NCI-H526 (cell line): ENCODE results near the gene LCN12.

Experiments used
- DNase-seq, 2 experiments: peaks; one replicate each; lab custom pipeline; 2025; lab: John Stamatoyannopoulos, UW

The LCN12 gene

DNA sequence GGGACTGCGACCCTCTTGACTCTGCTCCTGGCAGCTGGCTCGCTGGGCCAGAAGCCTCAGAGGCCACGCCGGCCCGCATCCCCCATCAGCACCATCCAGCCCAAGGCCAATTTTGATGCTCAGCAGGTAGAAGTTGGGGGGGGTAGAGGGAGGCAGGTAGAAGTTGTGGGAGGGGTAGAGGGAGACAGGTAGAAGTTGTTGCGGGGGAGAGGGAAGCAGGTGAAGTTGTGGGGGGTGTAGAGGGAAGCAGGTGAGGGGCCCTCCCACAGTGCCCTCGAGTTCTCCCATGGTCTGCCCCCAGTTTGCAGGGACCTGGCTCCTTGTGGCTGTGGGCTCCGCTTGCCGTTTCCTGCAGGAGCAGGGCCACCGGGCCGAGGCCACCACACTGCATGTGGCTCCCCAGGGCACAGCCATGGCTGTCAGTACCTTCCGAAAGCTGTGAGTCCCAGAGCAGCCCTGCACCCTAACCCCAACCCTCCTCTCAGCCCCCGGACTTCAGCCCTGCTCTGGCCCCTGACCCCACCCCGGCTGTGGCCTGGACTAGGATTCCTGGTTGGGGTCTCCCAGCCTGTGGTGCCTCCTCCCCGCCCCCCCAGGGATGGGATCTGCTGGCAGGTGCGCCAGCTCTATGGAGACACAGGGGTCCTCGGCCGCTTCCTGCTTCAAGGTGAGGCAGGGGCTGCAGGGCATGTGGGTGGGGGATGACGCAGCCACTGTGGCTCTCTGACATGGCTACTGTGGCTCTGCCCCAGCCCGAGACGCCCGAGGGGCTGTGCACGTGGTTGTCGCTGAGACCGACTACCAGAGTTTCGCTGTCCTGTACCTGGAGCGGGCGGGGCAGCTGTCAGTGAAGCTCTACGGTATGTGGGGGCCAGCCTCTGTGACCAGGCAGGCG, 6.5 kb upstream of the LCN12 start:
- no peak for DNase-seq

DNA sequence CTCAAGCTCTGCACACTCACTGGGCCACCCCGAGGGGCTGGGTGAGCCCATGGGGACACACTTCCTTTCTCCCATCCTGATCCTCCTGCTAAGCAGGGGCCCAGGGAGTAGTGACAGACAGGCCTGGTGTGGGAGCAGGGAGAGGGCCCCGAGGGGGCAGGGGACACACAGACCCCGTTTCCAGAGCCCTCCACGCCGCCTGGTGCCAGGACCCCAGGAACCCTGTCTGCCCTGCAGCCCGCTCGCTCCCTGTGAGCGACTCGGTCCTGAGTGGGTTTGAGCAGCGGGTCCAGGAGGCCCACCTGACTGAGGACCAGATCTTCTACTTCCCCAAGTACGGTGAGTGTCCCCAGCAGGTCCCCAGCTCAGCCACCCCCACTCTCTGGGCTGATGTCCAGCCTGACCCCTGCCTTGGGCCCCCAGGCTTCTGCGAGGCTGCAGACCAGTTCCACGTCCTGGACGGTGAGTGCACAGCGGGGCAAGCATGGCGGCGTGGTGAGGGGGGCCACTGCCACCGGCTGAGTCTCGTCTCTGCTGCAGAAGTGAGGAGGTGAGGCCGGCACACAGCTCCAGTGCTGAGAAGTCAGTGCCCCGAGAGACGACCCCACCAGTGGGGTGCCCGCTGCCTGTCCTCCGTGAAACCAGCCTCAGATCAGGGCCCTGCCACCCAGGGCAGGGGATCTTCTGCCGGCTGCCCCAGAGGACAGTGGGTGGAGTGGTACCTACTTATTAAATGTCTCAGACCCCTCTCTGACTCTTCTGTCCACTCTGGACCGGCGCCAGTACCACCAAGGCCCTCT, 5.6 kb upstream of the LCN12 start:
- no peak for DNase-seq

DNA sequence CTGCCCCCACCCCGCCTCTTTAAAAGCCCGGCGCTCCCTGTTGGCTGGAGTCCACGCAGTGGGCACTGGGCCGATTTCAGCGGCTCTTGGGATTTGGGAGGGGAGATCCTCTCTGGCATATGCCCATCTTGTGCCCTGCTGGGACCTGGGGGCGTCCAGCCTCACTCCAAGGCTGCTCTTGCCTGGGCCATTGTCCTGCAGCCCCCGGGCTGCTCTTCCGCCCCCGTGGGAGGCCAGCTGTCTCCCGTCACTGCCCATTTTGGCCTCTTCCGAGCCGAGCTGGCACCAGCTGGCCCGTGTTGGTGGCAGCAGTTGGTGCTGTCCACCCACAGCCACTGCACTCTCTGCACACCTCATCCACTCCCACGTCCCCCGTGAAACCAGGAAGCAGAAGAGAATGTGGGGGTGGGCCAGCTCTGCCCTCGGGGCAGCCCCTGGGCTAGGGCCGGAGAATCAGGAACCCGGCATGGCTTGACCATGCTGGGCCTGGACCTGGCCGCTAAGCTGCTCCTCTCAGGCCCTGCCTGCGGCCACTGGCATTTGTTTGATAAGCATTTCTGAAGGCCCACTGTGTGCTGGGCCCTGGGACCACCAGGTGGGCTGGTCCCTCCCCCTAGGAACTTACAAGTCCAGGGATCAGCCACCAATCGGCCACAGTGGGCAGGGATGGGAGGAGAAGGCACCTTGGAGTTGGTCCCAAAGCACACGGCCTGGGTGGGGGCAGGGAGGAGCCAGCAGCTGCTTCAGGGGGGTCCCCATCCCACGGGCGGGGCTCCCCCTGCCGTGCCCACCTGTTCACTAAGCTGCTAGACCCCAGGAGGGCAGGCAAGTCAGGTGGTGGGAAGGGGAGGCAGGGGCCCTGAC, 4.8 kb upstream of the LCN12 start:
- DNase-seq = no peak

DNA sequence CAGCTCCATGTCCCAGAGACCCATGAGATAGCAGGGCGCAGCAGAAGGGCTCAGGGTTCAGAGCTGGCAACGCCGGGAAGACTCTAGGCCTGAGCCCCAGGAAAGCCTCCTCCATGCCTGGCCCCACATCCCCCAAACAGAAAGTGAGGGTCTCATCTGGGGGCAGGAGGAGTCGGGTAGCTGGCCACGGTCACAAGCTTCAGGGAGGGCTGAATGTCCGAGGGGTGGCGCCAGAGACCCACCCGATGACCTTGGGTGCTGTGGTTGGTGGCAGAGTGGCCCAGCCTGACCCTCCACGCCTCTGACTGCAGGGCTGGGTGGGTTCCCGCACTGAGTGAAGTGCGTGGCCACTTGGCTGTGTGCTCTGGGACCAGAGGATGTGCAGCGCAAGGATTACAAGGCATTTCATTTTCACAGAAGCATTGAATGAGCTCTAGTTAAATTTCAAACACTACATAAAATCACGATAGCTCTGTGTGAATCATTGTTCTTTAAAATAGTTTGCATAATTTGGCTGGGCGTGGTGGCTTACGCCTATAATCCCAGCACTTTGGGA, 4.0 kb upstream of the LCN12 start:
- DNase-seq = peak in 1 of 2 experiments; percentile 29

DNA sequence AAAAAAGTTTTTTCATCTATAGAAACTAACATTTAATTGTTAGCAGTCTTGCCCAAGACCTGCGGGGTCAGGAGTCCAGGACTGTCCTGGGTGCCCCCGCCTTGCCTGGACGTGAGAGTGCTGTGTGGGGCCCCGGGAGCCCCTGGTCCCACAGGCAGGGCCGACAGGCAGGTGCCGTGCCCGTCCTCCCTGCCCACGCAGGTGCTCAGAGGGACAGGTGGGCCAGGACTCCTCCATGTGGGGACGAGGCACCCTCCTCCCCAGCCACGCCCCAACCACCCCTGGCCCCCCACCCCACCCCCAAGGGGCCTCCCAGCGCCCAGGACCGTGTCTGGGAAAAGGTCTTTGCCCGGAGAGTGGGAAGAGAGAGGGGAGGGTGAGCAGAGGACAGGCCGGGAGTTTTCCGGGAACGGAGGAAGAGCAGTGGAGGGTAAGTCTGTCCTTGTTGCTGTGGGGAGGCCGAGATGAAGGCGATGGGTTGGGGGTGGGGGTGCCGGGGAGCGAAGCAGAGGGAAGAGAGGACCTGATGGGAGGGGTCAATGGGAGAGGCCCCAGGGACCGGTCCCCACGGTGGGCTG, 2.7 kb upstream of the LCN12 start:
- DNase-seq = peak in 1 of 2 experiments; percentile 74

DNA sequence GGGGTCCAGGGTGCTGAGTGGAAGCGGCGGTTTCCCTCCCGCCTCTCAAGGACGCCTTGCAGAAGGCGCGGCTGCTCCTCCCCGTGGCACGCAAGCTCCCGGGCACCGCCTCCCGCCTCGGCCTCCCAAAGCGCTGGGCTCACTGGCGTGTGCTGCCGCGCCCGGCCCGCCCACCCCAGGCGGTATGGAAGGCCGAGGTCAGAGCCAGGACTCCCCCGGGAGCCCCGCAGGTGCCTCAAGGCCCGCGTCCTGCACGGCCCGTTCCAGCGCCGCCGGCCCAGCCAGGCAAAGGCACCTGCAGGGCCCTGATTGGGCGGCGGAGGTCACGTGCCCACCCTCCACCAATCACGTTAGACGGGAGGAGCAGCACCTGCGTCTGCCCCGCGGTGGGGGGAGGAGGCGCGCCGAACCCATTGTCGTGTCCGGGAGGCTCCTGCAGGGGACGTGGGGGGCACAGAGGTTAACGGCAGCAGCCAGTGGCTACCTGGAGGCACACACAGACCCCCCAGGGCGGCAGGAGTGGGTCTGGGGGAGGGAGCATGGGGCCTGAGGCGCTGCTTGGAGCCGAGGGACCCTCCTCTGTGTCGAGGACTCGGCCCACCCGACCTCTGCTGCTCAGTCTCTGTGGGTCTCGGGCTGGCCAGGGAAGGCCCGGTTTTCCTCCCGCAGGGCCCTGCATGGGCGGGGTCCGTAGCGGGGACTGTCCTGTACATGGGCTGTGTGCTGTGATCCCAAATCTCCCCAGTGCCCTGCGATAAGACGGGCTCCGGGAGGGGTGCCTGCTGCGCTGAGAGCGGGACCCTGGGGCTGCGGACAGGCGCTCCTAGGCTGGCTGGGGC, 2.0 kb upstream of the LCN12 start:
- DNase-seq = peak; percentile 77 to 95

DNA sequence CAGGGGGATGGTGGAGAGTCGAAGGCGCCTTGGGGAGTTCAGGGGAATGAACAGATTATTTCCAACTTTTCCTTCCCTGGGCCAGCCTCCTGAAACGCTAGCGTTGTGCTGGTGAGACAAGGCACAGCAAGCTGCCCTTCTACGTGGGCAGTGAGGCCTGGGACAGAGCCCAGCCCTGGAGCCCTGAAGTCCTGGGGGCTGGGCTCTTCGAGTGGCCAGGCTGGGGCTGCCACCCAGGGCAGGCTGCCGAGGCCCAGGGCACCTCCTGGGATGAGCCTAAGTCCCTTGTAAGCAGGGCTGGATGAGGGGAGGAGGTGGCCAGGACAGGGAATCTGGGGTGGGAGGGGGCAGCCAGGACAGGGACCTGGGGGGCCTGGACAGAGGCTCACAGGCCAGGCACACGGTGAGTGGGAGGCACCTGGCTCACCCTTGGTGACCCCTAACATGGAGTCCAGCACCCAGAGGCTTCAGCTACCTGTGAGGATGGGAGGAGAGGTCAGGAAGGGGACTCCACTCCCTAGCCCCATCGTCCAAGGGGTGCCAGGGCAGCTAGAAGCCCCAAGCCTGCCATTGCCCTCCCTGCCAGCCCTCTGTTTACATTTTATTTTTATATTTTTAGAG, 1.3 kb upstream of the LCN12 start:
- no peak for DNase-seq

DNA sequence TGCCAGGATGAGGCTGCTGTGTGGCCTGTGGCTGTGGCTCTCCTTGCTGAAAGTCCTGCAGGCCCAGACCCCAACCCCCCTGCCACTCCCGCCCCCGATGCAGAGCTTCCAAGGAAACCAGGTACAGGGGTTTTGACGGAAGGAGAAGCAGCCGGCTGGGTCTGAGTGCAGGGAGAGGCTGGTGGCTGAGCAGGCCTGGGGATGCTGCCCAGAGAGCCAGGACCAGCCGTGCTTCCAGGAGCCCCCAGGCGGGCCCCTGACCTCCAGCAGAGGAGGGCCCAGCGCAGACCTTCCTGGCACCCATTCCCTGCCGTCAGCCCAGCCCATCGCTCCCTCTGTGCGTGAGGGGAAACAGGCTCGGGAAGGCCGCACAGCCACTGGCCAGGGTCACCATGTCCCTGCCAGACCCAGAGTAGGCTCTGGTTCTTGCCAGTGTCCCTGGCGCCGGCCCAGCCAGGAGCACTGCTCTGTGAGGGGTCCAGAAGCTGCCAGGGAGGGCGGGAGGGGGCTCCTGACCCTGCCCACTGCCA, 313 bp downstream of the LCN12 start:
- DNase-seq = no peak

DNA sequence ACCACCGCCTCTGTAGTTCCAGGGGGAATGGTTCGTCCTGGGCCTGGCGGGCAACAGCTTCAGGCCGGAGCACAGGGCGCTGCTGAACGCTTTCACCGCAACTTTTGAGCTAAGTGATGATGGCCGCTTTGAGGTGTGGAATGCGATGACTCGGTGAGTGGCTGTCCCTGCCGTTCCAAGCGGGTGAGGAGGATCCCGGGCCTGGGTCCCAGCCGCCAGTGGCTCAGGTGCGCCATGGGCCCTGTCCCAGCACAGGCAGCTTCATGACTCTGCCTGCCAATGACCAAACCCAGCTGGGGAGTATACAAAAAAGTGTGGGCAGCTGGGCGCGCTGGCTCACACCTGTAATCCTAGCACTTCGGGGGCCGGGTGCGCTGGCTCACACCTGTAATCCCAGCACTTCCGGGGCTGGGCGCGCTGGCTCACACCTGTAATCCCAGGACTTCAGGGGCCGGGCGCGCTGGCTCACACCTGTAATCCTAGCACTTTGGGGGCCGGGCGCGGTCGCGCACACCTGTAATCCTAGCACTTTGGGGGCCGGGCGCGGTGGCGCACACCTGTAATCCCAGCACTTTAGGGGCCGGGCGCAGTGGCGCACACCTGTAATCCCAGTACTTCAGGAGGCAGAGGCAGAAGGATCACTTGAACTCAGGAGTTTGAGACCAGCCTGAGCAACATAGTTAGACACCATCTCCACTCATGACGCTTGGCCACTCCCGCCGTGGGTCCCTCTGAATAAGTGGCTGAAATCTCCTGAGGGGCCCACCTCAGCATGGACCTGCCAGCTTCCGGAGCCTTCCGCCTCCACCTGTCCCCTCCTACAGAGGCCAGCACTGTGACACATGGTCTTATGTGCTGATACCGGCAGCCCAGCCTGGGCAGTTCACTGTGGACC, 1.1 kb downstream of the LCN12 start:
- DNase-seq = no peak

DNA sequence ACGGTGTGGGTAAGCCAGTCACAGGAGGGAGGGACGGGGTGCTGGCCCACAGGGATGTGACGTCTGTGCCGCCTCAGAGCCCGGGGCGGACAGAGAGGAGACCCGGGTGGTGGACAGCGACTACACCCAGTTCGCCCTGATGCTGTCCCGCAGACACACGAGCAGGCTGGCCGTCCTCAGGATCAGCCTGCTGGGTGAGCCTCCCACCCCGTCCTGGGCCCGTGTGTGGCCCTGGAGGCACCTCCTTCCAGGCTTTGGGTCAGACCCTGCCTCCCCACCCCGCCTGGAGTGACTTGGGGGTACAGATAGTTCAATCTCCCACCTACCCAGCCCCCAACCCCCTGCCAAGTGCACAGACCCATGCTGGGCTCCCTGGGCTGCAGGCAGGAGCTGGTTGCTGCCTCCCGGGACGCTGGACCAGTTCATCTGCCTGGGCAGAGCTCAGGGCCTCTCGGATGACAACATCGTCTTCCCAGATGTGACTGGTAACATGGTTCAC, 1.7 kb downstream of the LCN12 start:
- no peak for DNase-seq

DNA sequence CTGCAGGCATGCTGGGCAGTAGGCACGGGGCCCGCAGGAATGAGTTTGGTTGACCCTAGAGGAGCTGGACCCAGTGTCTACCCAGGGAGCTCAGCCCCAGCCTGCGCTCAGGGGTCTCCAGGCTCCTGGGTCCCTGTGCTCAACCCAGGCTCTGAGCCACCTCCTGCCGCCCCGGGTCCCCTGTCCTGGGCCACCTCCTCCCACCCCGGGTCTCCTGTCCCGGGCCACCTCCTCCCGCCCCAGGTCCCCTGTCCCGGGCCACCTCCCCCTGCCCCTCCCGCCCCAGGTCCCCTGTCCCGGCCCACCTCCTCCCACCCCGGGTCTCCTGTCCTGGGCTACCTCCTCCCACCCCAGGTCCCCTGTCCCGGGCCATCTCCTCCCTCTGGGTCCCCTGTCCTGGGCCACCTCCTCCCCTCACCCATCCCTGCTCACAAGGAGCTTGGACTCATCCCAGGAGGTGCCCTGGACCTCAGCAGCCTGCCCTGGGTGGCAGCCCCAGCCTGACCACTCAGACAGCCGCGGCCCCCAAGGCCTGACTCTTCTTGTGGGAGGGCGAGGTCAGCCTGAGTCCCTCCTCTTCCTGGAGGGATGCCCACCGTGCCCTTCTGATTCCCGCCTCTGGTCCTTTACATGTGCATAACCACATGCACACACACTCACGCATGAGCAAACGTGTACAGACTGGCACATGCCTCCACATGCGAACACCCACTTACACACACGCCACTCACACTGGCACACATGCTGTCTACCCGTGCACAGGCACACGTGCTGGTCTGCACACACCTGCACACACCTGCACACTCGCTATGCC, 2.4 kb downstream of the LCN12 start:
- DNase-seq = no peak

DNA sequence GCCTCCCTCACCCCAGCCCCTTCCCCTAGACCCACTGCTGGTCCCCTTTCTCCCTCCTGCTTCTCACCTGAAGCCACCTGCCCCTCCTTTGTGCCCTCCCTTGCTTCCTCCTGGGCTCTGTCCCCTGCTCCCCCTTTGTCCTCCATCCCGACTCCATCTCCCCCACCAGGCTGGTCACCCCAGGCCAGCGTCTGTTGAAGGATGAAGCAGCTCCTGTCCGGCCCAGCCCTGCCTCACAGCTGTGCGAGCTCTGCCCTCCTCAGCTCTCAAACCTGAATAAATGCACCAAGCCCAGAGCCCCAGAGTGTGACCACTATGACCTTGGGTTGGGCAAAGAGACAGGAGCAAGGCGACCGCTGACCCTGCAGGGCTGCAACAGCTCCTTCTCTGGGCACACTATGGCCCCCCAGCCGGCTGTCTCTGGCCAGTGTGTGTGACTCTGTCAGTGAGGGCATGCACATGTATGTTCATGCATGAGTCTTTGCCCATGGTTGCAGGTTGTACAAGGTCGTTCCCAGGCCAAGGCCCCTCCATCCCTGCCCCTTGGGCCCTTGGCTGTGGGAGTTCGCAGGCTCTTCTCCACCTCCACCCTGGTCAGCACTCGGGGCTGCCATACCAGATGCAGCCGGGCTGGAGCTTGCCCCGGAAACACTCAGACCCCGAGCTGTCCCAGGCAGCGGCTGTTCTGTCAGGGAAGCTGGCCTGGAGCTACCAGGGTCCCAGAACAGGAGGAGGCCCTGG, 3.3 kb downstream of the LCN12 start:
- no peak for DNase-seq

DNA sequence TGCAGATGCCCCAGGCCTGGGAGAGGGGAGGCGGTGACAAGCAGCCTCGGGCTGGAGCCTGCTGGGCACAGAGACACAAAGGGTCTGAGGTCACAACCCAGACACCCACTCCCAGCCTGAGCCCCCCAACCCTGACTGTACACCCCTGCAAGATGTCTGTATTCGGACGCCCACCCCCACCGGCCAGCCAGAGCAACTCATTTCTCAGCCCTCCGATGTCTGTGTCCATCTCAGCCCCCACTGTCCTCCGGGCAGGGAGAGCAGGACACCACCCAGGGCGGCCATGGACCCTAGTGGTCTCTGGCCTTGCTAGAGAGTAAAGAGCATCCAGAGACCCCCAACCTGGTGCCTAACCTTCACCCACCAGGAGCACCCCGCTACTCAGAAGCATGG, 3.9 kb downstream of the LCN12 start:
- no peak for DNase-seq

DNA sequence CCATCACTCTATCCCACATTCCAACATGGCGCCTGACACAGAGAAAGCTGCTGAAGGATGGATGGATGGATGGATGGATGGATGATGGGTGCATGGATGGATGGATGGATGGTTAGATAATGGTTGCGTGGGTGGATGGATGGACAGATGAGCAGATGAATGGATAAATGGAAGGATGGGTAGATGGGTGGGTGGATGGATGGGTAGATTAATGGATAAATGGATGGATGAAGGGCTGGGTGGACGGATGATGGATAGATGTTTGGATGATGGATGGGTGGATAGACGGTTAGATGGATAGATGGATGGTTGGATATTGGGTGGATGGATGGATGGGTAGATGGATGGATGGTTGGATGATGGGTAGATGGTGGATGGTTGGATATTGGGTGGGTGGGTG, 4.5 kb downstream of the LCN12 start:
- no peak for DNase-seq

DNA sequence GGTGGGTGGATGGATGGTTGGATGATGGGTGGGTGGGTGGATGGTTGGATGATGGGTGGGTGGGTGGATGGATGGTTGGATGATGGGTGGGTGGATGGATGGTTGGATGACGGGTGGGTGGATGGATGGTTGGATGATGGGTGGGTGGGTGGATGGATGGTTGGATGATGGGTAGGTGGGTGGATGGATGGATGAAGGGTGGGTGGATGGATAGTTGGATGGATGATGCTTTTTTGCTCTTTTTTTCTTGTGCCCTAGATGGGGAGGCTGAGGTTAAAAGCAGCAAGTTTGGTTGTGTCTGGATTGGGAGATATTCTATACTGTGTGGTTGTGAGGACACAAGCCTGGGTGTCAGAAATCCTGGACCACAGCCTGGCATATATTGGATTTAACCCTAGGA, 5.4 kb downstream of the LCN12 start:
- DNase-seq = no peak

DNA sequence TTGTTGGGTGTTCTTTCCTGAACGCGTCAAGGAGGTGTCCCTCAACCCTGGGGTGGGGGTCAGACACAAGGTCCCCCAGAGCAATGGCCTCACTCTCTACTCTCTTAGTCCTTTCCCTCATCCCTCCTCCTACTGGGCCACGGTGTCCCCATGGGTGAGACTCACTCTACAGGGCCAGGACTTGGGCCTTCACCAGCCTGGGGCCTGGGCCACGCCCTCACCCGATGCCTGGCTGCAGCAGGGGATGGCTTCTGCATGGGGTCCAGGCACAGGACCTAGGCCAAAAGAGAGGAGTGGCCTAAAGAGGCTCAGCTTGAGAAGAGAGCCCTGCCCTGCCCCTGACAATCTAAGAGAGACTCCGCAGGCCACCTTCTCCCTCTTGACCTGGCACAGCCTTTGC, 5.8 kb downstream of the LCN12 start:
- no peak for DNase-seq

DNA sequence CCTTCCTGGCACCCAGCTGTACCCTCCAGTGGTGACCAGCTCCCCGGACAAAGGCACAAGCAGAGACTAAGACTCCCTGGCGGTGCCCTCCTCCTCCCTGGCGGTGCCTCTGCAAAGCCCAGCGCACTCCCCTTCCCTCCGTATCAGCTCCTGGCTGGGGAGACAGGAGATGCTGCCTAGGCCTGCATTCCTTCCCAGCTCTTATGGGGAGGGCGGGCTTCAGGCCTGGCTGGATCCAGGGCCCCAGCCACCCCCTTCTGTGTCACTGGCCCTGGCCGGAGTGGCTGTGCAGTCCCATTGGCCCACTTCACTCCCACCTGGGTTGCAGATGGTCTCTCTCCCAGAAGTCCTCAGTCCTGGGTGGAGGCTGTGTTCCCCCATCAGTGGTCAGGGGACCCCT, 6.4 kb downstream of the LCN12 start:
- no peak for DNase-seq
